HS-27A (cell line): ENCODE measurements around the gene DBNDD2.

Experiments
- DNase-seq: peaks from one replicate; pipeline ENCODE4 v3.0.0-alpha.2; 2012; ENCODE audit warnings: low read depth, missing footprints

DBNDD2 gene

GRCh38 chr20:45387274-45387673 is 20.8 kb upstream of the DBNDD2 start:
- no peak for DNase-seq

GRCh38 chr20:45390931-45391330 is 17.2 kb upstream of the DBNDD2 start:
- DNase-seq: no peak

GRCh38 chr20:45391559-45391958 is 16.5 kb upstream of the DBNDD2 start:
- no peak for DNase-seq

- no peak for DNase-seq
Observed at GRCh38 chr20:45392733-45393132, 15.4 kb upstream of the DBNDD2 start.

GRCh38 chr20:45394221-45395113 is 13.6 kb upstream of the DBNDD2 start:
- DNase-seq: no peak

- DNase-seq: no peak
Observed at GRCh38 chr20:45395114-45395415, 13.0 kb upstream of the DBNDD2 start.

- no peak for DNase-seq
Observed at GRCh38 chr20:45399018-45399417, 9.1 kb upstream of the DBNDD2 start.

GRCh38 chr20:45400346-45401031 is 7.6 kb upstream of the DBNDD2 start:
- DNase-seq: no peak

GRCh38 chr20:45402946-45403345 is 5.1 kb upstream of the DBNDD2 start:
- no peak for DNase-seq

GRCh38 chr20:45404438-45404837 is 3.7 kb upstream of the DBNDD2 start:
- no peak for DNase-seq

GRCh38 chr20:45405571-45406259 is 2.4 kb upstream of the DBNDD2 start:
- no peak for DNase-seq

- no peak for DNase-seq
Observed at GRCh38 chr20:45406260-45407066, 1.6 kb upstream of the DBNDD2 start.

GRCh38 chr20:45407067-45407745 is 883 bp upstream of the DBNDD2 start:
- DNase-seq: no peak

- no peak for DNase-seq
Observed at GRCh38 chr20:45408646-45409213, 641 bp downstream of the DBNDD2 start.

- DNase-seq: no peak
Observed at GRCh38 chr20:45409521-45410272, 1.6 kb downstream of the DBNDD2 start.

- no peak for DNase-seq
Observed at GRCh38 chr20:45410887-45411286, 2.8 kb downstream of the DBNDD2 start.

GRCh38 chr20:45412653-45413052 is 4.6 kb downstream of the DBNDD2 start:
- DNase-seq: no peak

GRCh38 chr20:45413479-45413878 is 5.4 kb downstream of the DBNDD2 start:
- no peak for DNase-seq

GRCh38 chr20:45415822-45416637 is 7.9 kb downstream of the DBNDD2 start, which contains the start of gene PIGT:
Gene PIGT, plus strand, starts transcription at chr20:45416141. Its CDS starts 16 bp downstream, at chr20:45416157.
- peak; percentile 66 for DNase-seq
